Liver (tissue), 9 donors: Measurements from ENCODE around the gene C2. TPM values are rescaled to one million over a fixed set of nuclear protein-coding genes. Genes with fewer than 3 reads are reported as not detected.
"Not testable (repeated sequence)": the region's sequence is repeated elsewhere in the genome, so short reads cannot be mapped to it uniquely, and the experiment has no call there.

Source experiments
- DNase-seq: peaks from one replicate; pipeline ENCODE4 v3.0.0-alpha.2; 2017; ENCODE audit warnings: low spot score
- H3K27ac ChIP-seq, 2 donors: one replicate each; pipeline ENCODE4 v1.7.0; 2013; ENCODE audit warnings: inconsistent platforms in 2 of 2, low read length in 2 of 2, control low read depth in 1 of 2, low read depth in 1 of 2, mild to moderate bottlenecking in 1 of 2
- H3K27me3 ChIP-seq, 4 donors: one replicate each; pipeline versions ENCODE4 v1.6.1 to v1.7.0; 2013; ENCODE audit warnings: low read length in 3 of 4, inconsistent platforms in 1 of 4, mild to moderate bottlenecking in 1 of 4, moderate library complexity in 1 of 4; ENCODE audit not compliant: control insufficient read depth in 4 of 4, insufficient read depth in 4 of 4
- H3K36me3 ChIP-seq, 4 donors: one replicate each; pipeline versions ENCODE4 v1.6.1 to v1.7.0; 2013; ENCODE audit warnings: low read length in 3 of 4, mild to moderate bottlenecking in 3 of 4, low read depth in 1 of 4, moderate library complexity in 1 of 4; ENCODE audit not compliant: control insufficient read depth in 4 of 4, insufficient read depth in 3 of 4
- H3K4me1 ChIP-seq, 4 donors: one replicate each; pipeline versions ENCODE4 v1.6.1 to v1.7.0; 2013; ENCODE audit warnings: low read length in 3 of 4, mild to moderate bottlenecking in 3 of 4, moderate library complexity in 1 of 4; ENCODE audit not compliant: control insufficient read depth in 4 of 4, insufficient read depth in 4 of 4
- H3K4me3 ChIP-seq, 3 donors: one replicate each; pipeline versions ENCODE4 v1.6.1 to v1.7.0; 2013; ENCODE audit warnings: low read length in 3 of 3, control low read depth in 1 of 3, low read depth in 1 of 3, mild to moderate bottlenecking in 1 of 3
- H3K9ac ChIP-seq, 2 donors: one replicate each; pipeline ENCODE4 v1.7.0; 2013; ENCODE audit warnings: low read length in 2 of 2, mild to moderate bottlenecking in 2 of 2, moderate library complexity in 2 of 2, control low read depth in 1 of 2, low read depth in 1 of 2
- H3K9me3 ChIP-seq, 4 donors: one replicate each; pipeline versions ENCODE4 v1.6.1 to v1.7.0; 2013; ENCODE audit warnings: low read length in 3 of 4; ENCODE audit not compliant: control insufficient read depth in 4 of 4
- EGR1 ChIP-seq, 2 donors: IDR thresholded peaks; 2 replicates each; pipeline ENCODE4 v1.6.1; 2016 to 2018; ENCODE audit warnings: antibody characterized with exemption in 2 of 2, low read depth in 2 of 2
- FOXA1 ChIP-seq: IDR thresholded peaks from 2 replicates; pipeline ENCODE4 v1.6.1; 2016; ENCODE audit warnings: antibody characterized with exemption
- FOXA2 ChIP-seq: IDR thresholded peaks from 2 replicates; pipeline ENCODE4 v1.6.1; 2016; ENCODE audit warnings: antibody characterized with exemption
- GABPA ChIP-seq, 2 donors: IDR thresholded peaks in 1 of 2; conservative IDR thresholded peaks in 1 of 2; 2 replicates each; pipeline ENCODE4 v1.6.1; 2016; ENCODE audit warnings: antibody characterized with exemption in 2 of 2, mild to moderate bottlenecking in 1 of 2, moderate library complexity in 1 of 2
- HNF4A ChIP-seq, 2 donors: conservative IDR thresholded peaks; 2 replicates each; pipeline ENCODE4 v1.6.1; 2016; ENCODE audit warnings: antibody characterized with exemption in 2 of 2, mild to moderate bottlenecking in 2 of 2
- HNF4G ChIP-seq: IDR thresholded peaks from 2 replicates; pipeline ENCODE4 v1.6.1; 2016; ENCODE audit warnings: antibody characterized with exemption
- JUND ChIP-seq, 2 donors: IDR thresholded peaks; 2 replicates each; pipeline ENCODE4 v1.6.1; 2016; ENCODE audit warnings: antibody characterized with exemption in 2 of 2
- NR2F2 ChIP-seq: IDR thresholded peaks from 2 replicates; pipeline ENCODE4 v1.6.1; 2016; ENCODE audit warnings: antibody characterized with exemption
- RAD21 ChIP-seq, 2 donors: IDR thresholded peaks; 2 replicates each; pipeline ENCODE4 v1.6.1; 2016; ENCODE audit warnings: antibody characterized with exemption in 2 of 2, mild to moderate bottlenecking in 2 of 2
- RXRA ChIP-seq, 2 donors: IDR thresholded peaks; 2 replicates each; pipeline ENCODE4 v1.6.1; 2017 to 2018; ENCODE audit warnings: antibody characterized with exemption in 2 of 2, mild to moderate bottlenecking in 1 of 2
- SP1 ChIP-seq: IDR thresholded peaks from 2 replicates; pipeline ENCODE4 v1.6.1; 2018; ENCODE audit warnings: antibody characterized with exemption, mild to moderate bottlenecking
- TAF1 ChIP-seq: conservative IDR thresholded peaks from 2 replicates; pipeline ENCODE4 v1.6.1; 2016; ENCODE audit warnings: antibody characterized with exemption, mild to moderate bottlenecking
- YY1 ChIP-seq: IDR thresholded peaks from 2 replicates; pipeline ENCODE4 v1.6.1; 2016; ENCODE audit warnings: antibody characterized with exemption, mild to moderate bottlenecking
- WGBS: extraction: QIAGEN DNeasy Blood & Tissue Kit; methylation state at CpG from one replicate; pipeline ENCODE4 v1.1.7; 2013; 5-methylcytosine and 5-hydroxymethylcytosine counted together
- polyA plus RNA-seq, 2 donors: library from polyadenylated mRNA; stranded (reverse) in 1 of 2; unstranded in 1 of 2; fragments of 200-250 nt in 1 of 2; fragments of >200 nt in 1 of 2; fragmentation: Nextera tagmentation in 1 of 2; extraction: Ambion mirVana in 1 of 2; gene quantifications; one replicate each; pipeline versions ENCODE4 v1.2.1 to v1.2.3, GENCODE V29; 2013 to 2015
- total RNA-seq, 2 donors: library from RNA; depleted of rRNA; stranded (reverse); fragments of >200 nt; gene quantifications; one replicate each; pipeline ENCODE4 v1.2.3, GENCODE V29; 2014
- TF ChIP-seq, protein P1 (sequence below): fragments of 150-350 bp; IDR thresholded peaks from 2 replicates; pipeline ENCODE4 v1.5.1; 2017; ENCODE audit warnings: improper control_type of control experiment, low read depth, low read length; ENCODE audit not compliant: missing input control
- TF ChIP-seq, protein P2 (sequence below): IDR thresholded peaks from 2 replicates; pipeline ENCODE4 v1.6.1; 2016; ENCODE audit warnings: antibody characterized with exemption, mild to moderate bottlenecking
- TF ChIP-seq, protein P3 (sequence below): IDR thresholded peaks from 2 replicates; pipeline ENCODE4 v1.6.1; 2016; ENCODE audit warnings: antibody characterized with exemption
- TF ChIP-seq, protein P4 (sequence below): IDR thresholded peaks from 2 replicates; pipeline ENCODE4 v1.6.1; 2016; ENCODE audit warnings: antibody characterized with exemption
- TF ChIP-seq, protein P5 (sequence below): IDR thresholded peaks from 2 replicates; pipeline ENCODE4 v1.6.1; 2016; ENCODE audit warnings: antibody characterized with exemption
- donor health status: healthy.
- donor health status: healthy.
- donor health status: healthy.
- donor health status: healthy.
- donor health status: healthy.

C2 gene
- total and polyA plus RNA-seq, 4 donors: 212 to 522 (median 397) TPM

DNA sequence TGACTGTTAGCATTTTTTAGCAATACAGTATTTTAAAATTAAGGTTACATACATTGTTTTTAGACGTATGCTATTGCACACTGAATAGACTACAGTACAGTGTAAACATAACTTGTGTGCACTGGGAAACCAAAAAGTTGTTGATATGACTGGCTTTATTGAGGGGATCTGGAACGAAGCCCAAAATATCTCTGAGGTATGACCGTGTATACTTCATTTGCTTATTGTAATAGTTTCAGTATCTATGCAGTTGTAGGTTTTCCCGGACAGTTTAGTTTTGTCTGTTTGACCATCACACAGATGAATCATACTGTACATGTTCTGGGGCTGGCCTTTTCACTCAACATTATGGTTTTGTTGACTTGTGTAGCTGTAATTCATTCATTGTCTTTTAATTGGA is 18.7 kb upstream of the C2 start:
- WGBS: 75% methylated on average over 4 of the region's 4 CpGs

DNA sequence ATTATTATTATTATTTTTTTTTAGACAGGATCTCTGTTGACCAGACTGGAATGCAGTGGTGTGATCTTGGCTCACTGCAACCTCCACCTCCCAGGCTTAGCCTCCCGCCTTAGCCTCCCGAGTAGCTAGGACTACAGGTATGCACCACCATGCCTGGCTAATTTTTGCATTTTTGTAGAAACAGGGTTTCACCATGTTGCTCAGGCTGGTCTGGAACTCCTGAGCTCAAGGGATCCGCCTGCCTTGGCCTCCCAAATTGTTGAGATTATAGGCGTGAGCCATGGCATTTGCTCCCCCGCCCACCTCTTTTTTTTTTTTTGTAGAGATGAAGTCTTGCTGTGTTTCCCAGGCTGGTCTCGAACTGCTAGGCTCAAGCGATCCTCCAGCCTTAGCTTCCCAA is 18.2 kb upstream of the C2 start:
- not testable (repeated sequence) for H3K9ac ChIP-seq, H3K4me1 ChIP-seq, H3K36me3 ChIP-seq, DNase-seq, H3K27ac ChIP-seq, H3K27me3 ChIP-seq, H3K4me3 ChIP-seq, H3K9me3 ChIP-seq
- 92% methylated on average over 7 of the region's 7 CpGs for WGBS

More for the DNA sequence above, 18.7 kb upstream of the C2 start:
- H3K27ac ChIP-seq: no peak overlapping the region
- no peaks in the 10 kb centered on the region for H3K9me3 ChIP-seq
- H3K9ac ChIP-seq: no peak overlapping the region
- peaks cover 2 to 5% (median 4%) of the 10 kb centered on the region in 4 donors for H3K4me1 ChIP-seq
- no peak for DNase-seq
- TF ChIP-seq NR2F2: no peak
- no peak for TF ChIP-seq EGR1 (IDR thresholded peaks at IDR 0.05; ENCODE audit: low read depth in 2 of 2)
- TF ChIP-seq, protein P1, sequence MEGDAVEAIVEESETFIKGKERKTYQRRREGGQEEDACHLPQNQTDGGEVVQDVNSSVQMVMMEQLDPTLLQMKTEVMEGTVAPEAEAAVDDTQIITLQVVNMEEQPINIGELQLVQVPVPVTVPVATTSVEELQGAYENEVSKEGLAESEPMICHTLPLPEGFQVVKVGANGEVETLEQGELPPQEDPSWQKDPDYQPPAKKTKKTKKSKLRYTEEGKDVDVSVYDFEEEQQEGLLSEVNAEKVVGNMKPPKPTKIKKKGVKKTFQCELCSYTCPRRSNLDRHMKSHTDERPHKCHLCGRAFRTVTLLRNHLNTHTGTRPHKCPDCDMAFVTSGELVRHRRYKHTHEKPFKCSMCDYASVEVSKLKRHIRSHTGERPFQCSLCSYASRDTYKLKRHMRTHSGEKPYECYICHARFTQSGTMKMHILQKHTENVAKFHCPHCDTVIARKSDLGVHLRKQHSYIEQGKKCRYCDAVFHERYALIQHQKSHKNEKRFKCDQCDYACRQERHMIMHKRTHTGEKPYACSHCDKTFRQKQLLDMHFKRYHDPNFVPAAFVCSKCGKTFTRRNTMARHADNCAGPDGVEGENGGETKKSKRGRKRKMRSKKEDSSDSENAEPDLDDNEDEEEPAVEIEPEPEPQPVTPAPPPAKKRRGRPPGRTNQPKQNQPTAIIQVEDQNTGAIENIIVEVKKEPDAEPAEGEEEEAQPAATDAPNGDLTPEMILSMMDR: no peak
- no peak for TF ChIP-seq HNF4A (conservative IDR thresholded peaks at IDR 0.05)
- no peak for TF ChIP-seq FOXA2
- TF ChIP-seq TAF1: no peak
- TF ChIP-seq JUND (IDR thresholded peaks at IDR 0.05): no peak
- TF ChIP-seq, protein P2, sequence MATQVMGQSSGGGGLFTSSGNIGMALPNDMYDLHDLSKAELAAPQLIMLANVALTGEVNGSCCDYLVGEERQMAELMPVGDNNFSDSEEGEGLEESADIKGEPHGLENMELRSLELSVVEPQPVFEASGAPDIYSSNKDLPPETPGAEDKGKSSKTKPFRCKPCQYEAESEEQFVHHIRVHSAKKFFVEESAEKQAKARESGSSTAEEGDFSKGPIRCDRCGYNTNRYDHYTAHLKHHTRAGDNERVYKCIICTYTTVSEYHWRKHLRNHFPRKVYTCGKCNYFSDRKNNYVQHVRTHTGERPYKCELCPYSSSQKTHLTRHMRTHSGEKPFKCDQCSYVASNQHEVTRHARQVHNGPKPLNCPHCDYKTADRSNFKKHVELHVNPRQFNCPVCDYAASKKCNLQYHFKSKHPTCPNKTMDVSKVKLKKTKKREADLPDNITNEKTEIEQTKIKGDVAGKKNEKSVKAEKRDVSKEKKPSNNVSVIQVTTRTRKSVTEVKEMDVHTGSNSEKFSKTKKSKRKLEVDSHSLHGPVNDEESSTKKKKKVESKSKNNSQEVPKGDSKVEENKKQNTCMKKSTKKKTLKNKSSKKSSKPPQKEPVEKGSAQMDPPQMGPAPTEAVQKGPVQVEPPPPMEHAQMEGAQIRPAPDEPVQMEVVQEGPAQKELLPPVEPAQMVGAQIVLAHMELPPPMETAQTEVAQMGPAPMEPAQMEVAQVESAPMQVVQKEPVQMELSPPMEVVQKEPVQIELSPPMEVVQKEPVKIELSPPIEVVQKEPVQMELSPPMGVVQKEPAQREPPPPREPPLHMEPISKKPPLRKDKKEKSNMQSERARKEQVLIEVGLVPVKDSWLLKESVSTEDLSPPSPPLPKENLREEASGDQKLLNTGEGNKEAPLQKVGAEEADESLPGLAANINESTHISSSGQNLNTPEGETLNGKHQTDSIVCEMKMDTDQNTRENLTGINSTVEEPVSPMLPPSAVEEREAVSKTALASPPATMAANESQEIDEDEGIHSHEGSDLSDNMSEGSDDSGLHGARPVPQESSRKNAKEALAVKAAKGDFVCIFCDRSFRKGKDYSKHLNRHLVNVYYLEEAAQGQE: no peak
- no peak for TF ChIP-seq FOXA1
- TF ChIP-seq SP1: no peak
- no peak for TF ChIP-seq RXRA (IDR thresholded peaks at IDR 0.05)
- no peak for TF ChIP-seq GABPA (IDR thresholded peaks at IDR 0.05 in 1 of 2, conservative IDR thresholded peaks at IDR 0.05 in 1 of 2)
- TF ChIP-seq HNF4G: no peak
- no peak for TF ChIP-seq RAD21 (IDR thresholded peaks at IDR 0.05)
- TF ChIP-seq, protein P3, sequence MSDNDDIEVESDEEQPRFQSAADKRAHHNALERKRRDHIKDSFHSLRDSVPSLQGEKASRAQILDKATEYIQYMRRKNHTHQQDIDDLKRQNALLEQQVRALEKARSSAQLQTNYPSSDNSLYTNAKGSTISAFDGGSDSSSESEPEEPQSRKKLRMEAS: no peak
- TF ChIP-seq YY1: no peak
- TF ChIP-seq, protein P4, sequence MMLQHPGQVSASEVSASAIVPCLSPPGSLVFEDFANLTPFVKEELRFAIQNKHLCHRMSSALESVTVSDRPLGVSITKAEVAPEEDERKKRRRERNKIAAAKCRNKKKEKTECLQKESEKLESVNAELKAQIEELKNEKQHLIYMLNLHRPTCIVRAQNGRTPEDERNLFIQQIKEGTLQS: no peak
- TF ChIP-seq, protein P5, sequence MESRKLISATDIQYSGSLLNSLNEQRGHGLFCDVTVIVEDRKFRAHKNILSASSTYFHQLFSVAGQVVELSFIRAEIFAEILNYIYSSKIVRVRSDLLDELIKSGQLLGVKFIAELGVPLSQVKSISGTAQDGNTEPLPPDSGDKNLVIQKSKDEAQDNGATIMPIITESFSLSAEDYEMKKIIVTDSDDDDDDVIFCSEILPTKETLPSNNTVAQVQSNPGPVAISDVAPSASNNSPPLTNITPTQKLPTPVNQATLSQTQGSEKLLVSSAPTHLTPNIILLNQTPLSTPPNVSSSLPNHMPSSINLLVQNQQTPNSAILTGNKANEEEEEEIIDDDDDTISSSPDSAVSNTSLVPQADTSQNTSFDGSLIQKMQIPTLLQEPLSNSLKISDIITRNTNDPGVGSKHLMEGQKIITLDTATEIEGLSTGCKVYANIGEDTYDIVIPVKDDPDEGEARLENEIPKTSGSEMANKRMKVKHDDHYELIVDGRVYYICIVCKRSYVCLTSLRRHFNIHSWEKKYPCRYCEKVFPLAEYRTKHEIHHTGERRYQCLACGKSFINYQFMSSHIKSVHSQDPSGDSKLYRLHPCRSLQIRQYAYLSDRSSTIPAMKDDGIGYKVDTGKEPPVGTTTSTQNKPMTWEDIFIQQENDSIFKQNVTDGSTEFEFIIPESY: no peak
- H3K4me3 ChIP-seq: no peak overlapping the region
- H3K27me3 ChIP-seq: no peaks in the 10 kb centered on the region
- H3K36me3 ChIP-seq: no peaks in the 10 kb centered on the region
